MM.1S (cell line): Measurements from ENCODE around the gene LTBR.

ENCODE experiments used
- EZH2 ChIP-seq: fragments of 300-600 bp; sonication (generic); optimal IDR thresholded peaks from 2 replicates; pipeline ENCODE3; 2017; ENCODE audit warnings: low read depth, mild to moderate bottlenecking, antibody characterized with exemption, low read length, mixed read lengths
- EZH2phosphoT487 ChIP-seq: fragments of 300-600 bp; sonication (generic); IDR thresholded peaks from 2 replicates; pipeline ENCODE4 v1.6.1; 2018; ENCODE audit warnings: antibody characterized with exemption, low read length
- TF ChIP-seq, protein P1 (sequence below): fragments of 300-600 bp; sonication (generic); IDR thresholded peaks from 2 replicates; pipeline ENCODE4 v1.5.1; 2016; ENCODE audit warnings: antibody characterized with exemption, low read length, mixed read lengths

DNA sequence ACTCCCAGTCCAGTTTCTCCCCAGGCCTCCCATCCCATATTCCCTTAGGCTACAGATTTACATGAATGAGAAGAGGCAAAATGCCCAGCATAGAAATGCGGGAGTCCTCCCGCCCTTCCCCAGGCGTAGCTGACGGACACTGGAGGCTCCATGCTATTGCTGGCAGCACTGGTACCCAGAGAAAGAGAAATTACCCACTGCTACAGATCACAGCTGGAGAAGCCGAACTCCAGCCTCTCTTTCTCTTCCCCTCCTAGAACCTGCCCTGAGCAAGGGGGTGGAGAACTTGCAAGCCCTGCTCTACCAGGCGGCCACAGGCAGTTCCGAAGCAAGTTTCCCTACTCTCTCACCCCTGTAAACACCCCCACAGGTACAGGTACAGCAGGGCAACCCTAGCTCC lies 3.6 kb downstream of the LTBR start:
- TF ChIP-seq, protein P1, sequence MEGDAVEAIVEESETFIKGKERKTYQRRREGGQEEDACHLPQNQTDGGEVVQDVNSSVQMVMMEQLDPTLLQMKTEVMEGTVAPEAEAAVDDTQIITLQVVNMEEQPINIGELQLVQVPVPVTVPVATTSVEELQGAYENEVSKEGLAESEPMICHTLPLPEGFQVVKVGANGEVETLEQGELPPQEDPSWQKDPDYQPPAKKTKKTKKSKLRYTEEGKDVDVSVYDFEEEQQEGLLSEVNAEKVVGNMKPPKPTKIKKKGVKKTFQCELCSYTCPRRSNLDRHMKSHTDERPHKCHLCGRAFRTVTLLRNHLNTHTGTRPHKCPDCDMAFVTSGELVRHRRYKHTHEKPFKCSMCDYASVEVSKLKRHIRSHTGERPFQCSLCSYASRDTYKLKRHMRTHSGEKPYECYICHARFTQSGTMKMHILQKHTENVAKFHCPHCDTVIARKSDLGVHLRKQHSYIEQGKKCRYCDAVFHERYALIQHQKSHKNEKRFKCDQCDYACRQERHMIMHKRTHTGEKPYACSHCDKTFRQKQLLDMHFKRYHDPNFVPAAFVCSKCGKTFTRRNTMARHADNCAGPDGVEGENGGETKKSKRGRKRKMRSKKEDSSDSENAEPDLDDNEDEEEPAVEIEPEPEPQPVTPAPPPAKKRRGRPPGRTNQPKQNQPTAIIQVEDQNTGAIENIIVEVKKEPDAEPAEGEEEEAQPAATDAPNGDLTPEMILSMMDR, result no peak
- no peak for TF ChIP-seq EZH2
- TF ChIP-seq EZH2phosphoT487, result no peak
